Activated naive CD4-positive, alpha-beta T cell treated with anti-CD3 and anti-CD28 coated beads, Interleukin-2, amount 50 U/mL, for 72 hours (primary cell): ENCODE data around the gene HMGXB4. TPM values are rescaled to one million over a fixed set of nuclear protein-coding genes. Genes with fewer than 3 reads are reported as not detected.
A peak's percentile ranks its signal among the peaks of the same experiment; 100 is the strongest.
"Not testable (repeated sequence)": the region's sequence is repeated elsewhere in the genome, so short reads cannot be mapped to it uniquely, and the experiment has no call there.

ENCODE experiments used
- ATAC-seq, 2 donors: fragments of 150-1000 bp; cut with Tn5 transposase; 2 replicates each; pipeline ENCODE4 v1.10.0; 2021; ENCODE audit warnings: mild to moderate bottlenecking in 2 of 2, moderate library complexity in 2 of 2
- DNase-seq, 2 donors: peaks; one replicate each; pipeline ENCODE4 v3.0.0; 2021 to 2022; ENCODE audit warnings: low spot score in 2 of 2
- H3K27ac Mint-ChIP-seq, 2 donors: one replicate each; pipeline ENCODE4 v1.8.0; 2022; ENCODE audit warnings: mild to moderate bottlenecking in 2 of 2, mixed read lengths in 2 of 2
- H3K36me3 Mint-ChIP-seq, 2 donors: one replicate each; pipeline ENCODE4 v1.8.0; 2022; ENCODE audit warnings: mixed read lengths in 2 of 2
- H3K9me3 Mint-ChIP-seq, 2 donors: one replicate each; pipeline ENCODE4 v1.8.0; 2022; ENCODE audit warnings: mixed read lengths in 2 of 2
- total RNA-seq, 2 donors: library from RNA; stranded (reverse); gene quantifications; one replicate each; pipeline ENCODE4 v1.2.3, GENCODE V29; 2022

The HMGXB4 gene
- total RNA-seq, 2 donors from 2014 or later: 35.4 to 36.5 TPM

DNA sequence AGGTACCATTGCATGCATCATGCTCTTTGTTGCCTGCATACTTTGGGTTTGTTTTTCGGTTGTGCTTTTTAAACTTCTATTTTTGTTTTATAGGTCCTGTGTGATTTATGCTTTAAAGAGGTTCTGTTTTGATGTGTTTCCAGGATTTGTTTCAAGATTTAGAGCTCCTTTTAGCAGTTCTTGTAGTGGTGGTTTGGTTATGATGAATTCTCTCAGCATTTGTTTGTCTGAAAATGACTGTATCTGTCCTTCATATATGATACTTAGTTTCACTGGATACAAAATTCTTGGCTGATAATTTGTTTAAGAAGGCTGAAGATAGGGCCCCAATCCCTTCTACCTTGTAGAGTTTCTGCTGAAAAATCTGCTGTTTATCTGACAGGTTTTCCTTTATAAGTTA, 18.5 kb upstream of the HMGXB4 start:
- not testable (repeated sequence) for H3K36me3 Mint-ChIP-seq, H3K27ac Mint-ChIP-seq, DNase-seq, ATAC-seq
- peaks cover 0 to 16% of the 10 kb centered on the region in 2 donors for H3K9me3 Mint-ChIP-seq

- not testable (repeated sequence) for H3K27ac Mint-ChIP-seq, DNase-seq, H3K36me3 Mint-ChIP-seq, ATAC-seq, H3K9me3 Mint-ChIP-seq
These were observed 12.8 kb upstream of the HMGXB4 start for GRCh38 chr22:35244507-35244906.

- Mint-ChIP-seq H3K27ac (no peak overlapping the region), H3K9me3 (no peaks in the 10 kb centered on the region), H3K36me3 (no peaks in the 10 kb centered on the region)
- no peak for ATAC-seq
- DNase-seq: no peak
These were observed 7.1 kb upstream of the HMGXB4 start for GRCh38 chr22:35250156-35250555.

DNA sequence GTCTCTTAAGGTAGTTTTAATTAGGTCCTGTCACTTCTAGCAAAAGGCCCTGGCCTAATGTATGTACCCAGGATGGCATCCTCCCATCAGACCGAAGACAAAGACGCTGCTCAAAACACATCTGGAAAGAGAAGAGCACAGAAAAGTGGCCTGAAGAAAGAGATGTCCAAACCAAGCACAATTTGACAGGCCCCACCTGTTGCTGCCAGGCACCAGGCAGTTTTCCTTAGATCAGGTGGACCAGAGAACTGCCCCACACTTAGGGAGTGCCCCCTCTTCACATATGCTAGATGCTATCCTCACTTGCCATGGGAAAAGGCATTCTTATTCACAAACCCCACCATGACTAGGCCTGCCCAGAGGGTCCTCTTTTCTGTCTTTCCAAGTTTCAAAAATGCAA, 3.3 kb upstream of the HMGXB4 start:
- H3K9me3 Mint-ChIP-seq: no peaks in the 10 kb centered on the region
- H3K36me3 Mint-ChIP-seq: peaks cover 15 to 17% of the 10 kb centered on the region in 2 donors
- ATAC-seq: no peak
- DNase-seq: no peak
- H3K27ac Mint-ChIP-seq: no peak overlapping the region

- H3K9me3 Mint-ChIP-seq: no peaks in the 10 kb centered on the region
- peaks cover 22 to 23% of the 10 kb centered on the region in 2 donors for H3K36me3 Mint-ChIP-seq
- peak overlapping the region; percentile 89 to 93 for H3K27ac Mint-ChIP-seq
- ATAC-seq (peak; percentile 33 to 48), DNase-seq (no peak)
These were observed 332 bp upstream of the HMGXB4 start for GRCh38 chr22:35257002-35257320.

DNA sequence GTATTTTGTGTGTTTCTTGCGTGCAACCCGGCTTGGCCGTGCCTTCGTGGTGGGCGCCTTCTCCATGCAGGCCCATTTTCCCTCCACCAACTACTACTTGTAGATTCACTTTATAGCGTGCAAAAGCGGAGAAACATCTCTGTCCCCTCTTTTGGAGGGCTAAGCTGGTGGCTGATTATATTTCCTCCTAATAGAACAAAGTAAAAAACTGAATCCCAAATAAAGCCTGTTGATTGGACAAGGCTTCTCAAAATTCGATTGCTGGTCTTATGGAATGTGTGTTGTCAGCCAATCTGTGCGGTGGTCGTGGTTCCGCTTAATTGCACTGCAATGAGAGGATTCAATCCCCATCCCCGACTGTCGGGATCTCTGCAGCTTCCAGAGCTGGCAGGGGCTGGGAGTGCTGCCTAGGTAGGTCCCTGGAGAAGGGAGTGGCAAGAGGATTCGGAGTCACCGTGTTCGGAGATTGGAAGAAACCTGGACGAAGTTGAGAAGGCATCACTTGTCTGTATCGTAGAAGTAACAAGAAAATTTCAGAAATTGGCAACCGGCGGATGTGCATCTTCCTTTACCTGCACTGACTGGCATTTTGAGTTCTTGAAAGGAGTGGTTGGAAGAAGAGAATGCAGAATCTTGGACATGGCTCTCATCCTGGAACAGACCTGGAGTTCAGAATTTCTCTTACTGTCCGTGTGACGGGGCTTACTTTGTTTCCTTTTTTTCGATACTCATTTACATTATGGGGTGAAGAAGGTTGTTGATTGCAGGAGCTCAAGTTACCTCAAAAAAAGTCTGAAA, 1.1 kb downstream of the HMGXB4 start:
- DNase-seq (no peak), ATAC-seq (peak in 1 of 2 donors; percentile 1)
- peaks cover 23 to 31% of the 10 kb centered on the region in 2 donors for H3K36me3 Mint-ChIP-seq
- H3K9me3 Mint-ChIP-seq: no peaks in the 10 kb centered on the region
- H3K27ac Mint-ChIP-seq: peak overlapping the region; percentile 89 to 96

DNA sequence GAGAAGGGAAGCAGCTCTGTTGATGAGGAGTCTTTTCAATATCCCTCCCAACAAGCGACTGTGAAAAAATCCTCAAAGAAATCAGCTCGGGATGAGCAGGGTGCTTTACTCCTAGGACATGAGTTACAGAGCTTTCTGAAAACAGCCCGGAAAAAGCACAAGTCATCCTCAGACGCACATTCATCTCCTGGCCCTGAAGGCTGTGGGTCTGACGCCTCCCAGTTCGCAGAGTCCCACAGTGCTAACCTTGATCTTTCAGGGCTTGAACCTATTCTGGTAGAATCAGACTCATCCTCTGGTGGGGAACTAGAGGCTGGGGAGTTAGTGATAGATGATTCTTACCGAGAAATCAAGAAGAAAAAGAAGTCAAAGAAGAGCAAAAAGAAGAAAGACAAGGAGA, 7.7 kb downstream of the HMGXB4 start:
- no peak for DNase-seq
- H3K9me3 Mint-ChIP-seq: no peaks in the 10 kb centered on the region
- H3K27ac Mint-ChIP-seq: peak overlapping the region; percentile 71 to 80
- ATAC-seq: no peak
- H3K36me3 Mint-ChIP-seq: peaks cover 30 to 46% of the 10 kb centered on the region in 2 donors

GRCh38 chr22:35266277-35266676, 9.0 kb downstream of the HMGXB4 start:
- H3K27ac Mint-ChIP-seq: no peak overlapping the region
- H3K36me3 Mint-ChIP-seq: peaks cover 32 to 46% of the 10 kb centered on the region in 2 donors
- no peak for DNase-seq

GRCh38 chr22:35269630-35270029, 12.3 kb downstream of the HMGXB4 start:
- Mint-ChIP-seq H3K27ac (peak overlapping the region in 1 of 2 donors; percentile 27), H3K36me3 (peaks cover 33 to 38% of the 10 kb centered on the region in 2 donors), H3K9me3 (no peaks in the 10 kb centered on the region)
- DNase-seq: no peak
- no peak for ATAC-seq

More at GRCh38 chr22:35266277-35266676, 9.0 kb downstream of the HMGXB4 start:
- no peaks in the 10 kb centered on the region for H3K9me3 Mint-ChIP-seq
- no peak for ATAC-seq

DNA sequence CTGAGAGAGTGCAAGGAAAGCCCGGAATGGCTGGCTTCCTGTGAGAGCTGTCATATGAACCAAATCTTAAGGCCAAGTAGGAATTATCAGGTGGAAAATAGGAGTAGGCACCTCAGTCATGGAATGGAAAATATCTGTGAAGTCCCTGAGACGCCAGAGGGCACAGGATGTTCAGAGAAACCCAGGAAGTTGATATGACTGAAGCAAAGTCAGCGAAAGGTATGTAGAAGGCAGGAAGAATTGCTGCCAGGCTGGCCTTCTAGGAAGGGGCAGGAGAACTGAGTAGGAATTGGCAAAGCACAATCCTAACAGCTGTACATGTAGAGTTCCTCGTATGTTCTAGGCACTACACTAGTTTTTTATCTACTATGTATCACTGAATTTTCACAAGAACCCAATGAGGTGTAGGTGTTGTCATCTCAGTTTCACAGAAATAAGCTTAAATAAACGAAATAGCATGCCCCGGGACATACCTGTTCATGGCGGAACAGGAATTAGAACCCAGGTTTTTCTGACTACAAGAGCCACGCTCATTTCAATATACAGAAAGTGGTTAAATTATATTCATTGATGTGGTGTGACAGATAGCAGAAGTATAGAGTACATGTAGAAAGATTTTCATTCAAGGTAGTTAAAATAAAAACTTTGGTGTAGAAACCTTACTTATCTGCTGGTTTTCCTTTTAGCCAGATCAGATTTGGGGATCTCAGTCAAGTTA, 17.0 kb downstream of the HMGXB4 start:
- peak; percentile 53 to 61 for ATAC-seq
- Mint-ChIP-seq H3K27ac (peak overlapping the region; percentile 48 to 65), H3K9me3 (no peaks in the 10 kb centered on the region), H3K36me3 (peaks cover 11 to 22% of the 10 kb centered on the region in 2 donors)
- no peak for DNase-seq

DNA sequence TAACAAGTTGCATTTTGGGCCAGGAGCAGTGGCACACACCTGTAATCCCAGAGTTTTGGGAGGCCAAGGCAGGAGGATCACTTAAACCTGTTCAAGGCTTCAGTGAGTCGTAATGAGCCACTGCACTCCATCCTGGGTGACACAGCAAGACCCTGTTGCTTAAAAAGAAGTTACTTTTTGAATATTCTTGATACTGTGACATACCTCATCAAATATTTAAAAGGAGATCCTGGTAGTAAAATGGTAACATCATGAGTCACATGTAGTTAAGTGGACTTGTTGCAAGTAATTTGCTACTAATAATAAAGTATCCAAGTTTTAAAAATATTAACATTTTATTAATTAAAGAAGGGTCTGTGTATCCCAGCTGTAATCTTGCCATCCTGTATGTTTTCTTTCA, 18.3 kb downstream of the HMGXB4 start:
- H3K27ac Mint-ChIP-seq: no peak overlapping the region
- no peaks in the 10 kb centered on the region for H3K9me3 Mint-ChIP-seq
- peaks cover 5 to 22% of the 10 kb centered on the region in 2 donors for H3K36me3 Mint-ChIP-seq
- ATAC-seq: peak in 1 of 2 donors; percentile 24
- no peak for DNase-seq

DNA sequence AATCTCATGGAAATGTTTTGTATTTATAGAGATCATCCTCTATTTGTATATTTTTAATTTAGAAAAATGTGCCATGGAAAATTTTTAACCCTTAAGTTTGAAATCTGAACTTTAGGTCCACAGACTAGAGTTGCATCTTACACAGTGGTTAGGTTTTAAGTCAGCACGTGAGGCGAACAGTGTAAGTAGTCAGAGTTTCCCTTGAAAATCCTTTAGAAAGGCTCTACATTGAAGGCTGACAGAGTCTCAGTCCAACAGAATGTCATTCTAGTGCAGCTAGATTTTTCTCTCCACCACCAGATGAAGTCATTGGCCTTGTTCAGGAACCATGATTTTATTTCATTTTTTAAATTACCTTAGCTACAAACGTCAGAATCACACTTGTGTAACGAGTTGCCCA, 18.7 kb downstream of the HMGXB4 start:
- H3K27ac Mint-ChIP-seq: no peak overlapping the region
- H3K36me3 Mint-ChIP-seq: peaks cover 5 to 22% of the 10 kb centered on the region in 2 donors
- ATAC-seq (no peak), DNase-seq (no peak)
- no peaks in the 10 kb centered on the region for H3K9me3 Mint-ChIP-seq

DNA sequence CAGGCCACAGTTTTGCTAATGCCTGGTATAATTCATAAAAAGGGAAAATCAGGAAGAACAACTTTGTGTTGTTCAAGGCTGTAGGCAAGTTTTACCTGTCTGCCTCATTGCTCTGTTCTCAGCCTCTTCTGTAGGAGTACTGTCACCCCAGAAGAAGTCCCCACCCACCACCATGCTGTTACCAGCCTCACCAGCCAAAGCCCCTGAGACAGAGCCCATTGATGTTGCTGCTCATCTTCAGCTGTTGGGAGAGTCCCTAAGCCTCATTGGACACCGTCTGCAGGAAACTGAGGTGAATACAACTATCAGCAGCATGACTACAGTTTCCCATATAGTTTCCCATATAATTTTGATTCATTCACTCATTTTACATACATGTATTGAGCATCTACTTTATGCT, 30.8 kb downstream of the HMGXB4 start:
- DNase-seq: no peak
- Mint-ChIP-seq H3K27ac (no peak overlapping the region), H3K36me3 (peaks cover 7 to 8% of the 10 kb centered on the region in 2 donors), H3K9me3 (no peaks in the 10 kb centered on the region)
- peak in 1 of 2 donors; percentile 99 for ATAC-seq

GRCh38 chr22:35292786-35293185, 35.5 kb downstream of the HMGXB4 start:
- DNase-seq (no peak), ATAC-seq (no peak)
- Mint-ChIP-seq H3K9me3 (no peaks in the 10 kb centered on the region), H3K27ac (no peak overlapping the region), H3K36me3 (peaks cover 5 to 8% of the 10 kb centered on the region in 2 donors)

- no peak overlapping the region for H3K27ac Mint-ChIP-seq
- no peak for ATAC-seq
- peaks cover 5 to 8% of the 10 kb centered on the region in 2 donors for H3K36me3 Mint-ChIP-seq
- no peak for DNase-seq
- H3K9me3 Mint-ChIP-seq: no peaks in the 10 kb centered on the region
These were observed 38.8 kb downstream of the HMGXB4 start for GRCh38 chr22:35296051-35296450.

DNA sequence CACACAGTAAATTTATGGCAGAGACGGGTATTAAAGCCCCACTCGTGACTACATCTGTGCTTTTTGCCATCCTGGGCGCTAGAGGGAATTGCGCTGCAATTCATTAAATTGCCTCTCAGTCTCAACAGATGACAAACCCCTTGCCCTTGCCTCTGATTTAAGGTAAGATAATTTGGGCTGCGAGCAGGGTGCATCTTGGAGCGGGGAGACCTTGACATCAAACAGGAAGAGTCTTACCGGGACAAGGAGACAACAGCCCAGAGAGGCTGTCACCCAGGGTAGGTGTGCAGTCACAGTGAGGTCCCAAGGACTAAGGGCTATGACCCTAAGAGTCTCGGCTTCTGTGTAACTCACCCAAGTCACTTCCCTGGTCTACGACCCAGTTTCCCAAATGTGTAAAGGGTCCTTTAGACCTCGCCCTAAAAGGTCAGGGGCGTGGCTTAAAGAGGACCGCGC, 42.0 kb downstream of the HMGXB4 start:
- Mint-ChIP-seq H3K27ac (peak overlapping the region in 1 of 2 donors; percentile 91), H3K36me3 (no peaks in the 10 kb centered on the region), H3K9me3 (no peaks in the 10 kb centered on the region)
- DNase-seq: no peak
- peak in 1 of 2 donors; percentile 29 for ATAC-seq

- ATAC-seq (peak; percentile 95 to 97), DNase-seq (peak; percentile 97 to 98)
- Mint-ChIP-seq H3K27ac (peak within 1 kb of the TSS; percentile 91 to 98), H3K9me3 (no peaks in the 10 kb centered on the region), H3K36me3 (no peaks in the 10 kb centered on the region)
These were observed 42.6 kb downstream of the HMGXB4 start, which contains the start of gene TOM1 for GRCh38 chr22:35299673-35300499. Gene TOM1 (plus strand): TSS chr22:35299894. CDS start chr22:35299929, 35 bp downstream.
